SW480 (cell line): ENCODE results near the gene MFSD11.
"Not testable (repeated sequence)": the region's sequence is repeated elsewhere in the genome, so short reads cannot be mapped to it uniquely, and the experiment has no call there.

Experiments used
- DNase-seq: peaks from one replicate; pipeline ENCODE4 v3.0.0-alpha.2; 2016; ENCODE audit warnings: low spot score

MFSD11 gene

GRCh38 chr17:76726776-76727718 lies 10.9 kb upstream of the MFSD11 start, which contains the start of gene METTL23:
METTL23 (plus strand) TSS chr17:76726839; CDS start chr17:76729711, 2,872 bp downstream.
- peak; percentile 65 for DNase-seq

DNA sequence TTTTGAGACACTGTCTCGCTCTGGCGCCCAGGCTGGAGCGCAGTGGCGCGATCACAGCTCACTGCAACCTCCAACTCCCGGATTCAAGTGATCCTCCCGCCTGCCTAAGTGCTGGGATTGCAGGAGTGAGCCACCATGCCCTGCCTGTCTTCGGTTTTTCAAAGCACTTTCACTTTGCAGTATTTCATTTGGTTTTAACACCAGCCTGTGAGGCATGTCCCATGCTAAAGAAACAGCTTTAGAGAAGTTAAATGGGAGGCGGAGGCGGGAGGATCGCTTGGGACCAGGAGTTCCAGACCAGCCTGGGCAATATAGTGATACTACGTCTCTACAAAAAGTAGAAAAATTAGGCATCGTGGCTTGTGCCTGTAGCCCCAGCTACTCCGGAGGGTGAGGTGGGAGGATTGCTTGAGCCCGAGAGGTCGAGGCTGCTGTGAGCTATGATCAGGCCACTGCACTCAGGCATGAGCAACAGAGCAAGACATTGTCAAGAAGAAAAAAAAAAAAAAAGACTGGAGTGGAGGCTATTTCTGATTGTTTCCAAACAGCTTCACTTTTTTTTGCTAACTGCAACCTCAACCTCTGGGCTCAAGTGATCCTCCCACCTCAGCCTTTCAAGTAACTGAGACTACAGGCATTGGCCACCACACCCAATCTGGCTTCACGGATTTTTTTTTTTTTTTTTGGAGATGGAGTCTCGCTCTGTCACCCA lies 10.0 kb upstream of the MFSD11 start:
- peak; percentile 37 for DNase-seq

DNA sequence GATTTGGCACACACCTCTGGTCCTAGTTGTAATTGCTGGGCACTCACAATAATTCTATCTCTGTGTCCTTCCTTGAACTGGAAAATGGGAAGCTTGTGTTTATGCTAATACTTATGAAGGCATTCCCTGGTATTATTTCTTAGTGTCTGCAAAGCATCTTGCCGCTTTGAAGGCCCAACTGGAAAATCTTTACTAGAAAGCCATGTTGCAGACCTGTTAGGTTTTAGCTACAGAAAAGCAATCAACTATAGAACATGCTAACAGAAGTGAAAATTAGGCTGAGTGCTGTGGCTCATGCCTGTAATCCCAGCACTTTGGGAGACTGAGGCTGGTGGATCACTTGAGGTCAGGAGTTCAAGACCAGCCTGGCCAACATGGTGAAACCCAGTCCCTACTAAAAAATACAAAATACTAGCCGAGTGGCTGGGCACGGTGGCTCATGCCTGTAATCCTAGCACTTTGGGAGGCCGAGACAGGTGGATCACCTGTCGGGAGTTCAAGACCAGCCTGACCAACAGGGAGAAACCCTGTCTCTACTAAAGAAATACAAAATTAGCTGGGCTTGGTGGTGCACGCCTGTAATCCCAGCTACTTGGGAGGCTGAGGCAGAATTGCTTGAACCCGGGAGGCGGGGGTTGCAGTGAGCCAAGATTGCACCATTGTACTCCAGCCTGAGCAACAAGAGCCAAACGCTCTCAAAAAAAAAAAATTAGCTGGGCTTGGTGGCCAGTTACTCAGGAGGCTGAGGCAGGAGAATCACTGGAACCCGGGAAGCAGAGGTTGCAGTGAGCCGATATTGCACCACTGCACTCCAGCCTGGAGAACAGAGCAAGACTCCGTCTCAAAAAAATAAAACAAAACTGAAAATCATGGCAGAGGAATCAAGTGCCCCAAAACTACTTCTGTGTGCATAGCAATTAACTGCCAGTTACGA lies 5.9 kb upstream of the MFSD11 start:
- not testable (repeated sequence) for DNase-seq

DNA sequence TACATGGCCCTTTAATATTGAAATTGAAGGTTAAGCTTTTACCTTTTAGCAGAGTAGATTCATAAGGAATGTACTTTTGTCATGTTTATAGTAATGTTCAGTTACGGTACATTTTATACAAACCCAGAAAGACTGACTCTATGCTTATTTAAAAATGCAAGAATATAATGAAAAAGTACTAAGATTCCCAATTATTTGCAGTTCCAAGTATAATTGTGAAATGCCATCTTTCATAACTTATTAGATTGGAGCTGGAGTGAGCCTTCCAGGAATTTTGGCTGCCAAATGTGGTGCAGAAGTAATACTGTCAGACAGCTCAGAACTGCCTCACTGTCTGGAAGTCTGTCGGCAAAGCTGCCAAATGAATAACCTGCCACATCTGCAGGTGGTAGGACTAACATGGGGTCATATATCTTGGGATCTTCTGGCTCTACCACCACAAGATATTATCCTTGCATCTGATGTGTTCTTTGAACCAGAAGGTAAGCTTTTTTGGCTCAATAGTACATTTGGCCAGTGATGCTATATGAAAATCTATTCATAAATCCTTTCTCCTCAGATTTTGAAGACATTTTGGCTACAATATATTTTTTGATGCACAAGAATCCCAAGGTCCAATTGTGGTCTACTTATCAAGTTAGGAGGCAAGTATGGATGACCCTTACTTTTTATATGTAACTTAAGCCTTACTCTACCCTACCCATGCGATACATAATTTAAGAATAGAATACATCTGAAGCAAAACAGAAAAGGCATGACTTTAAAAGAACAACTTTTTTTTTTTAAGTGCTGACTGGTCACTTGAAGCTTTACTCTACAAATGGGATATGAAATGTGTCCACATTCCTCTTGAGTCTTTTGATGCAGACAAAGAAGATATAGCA lies 4.9 kb upstream of the MFSD11 start:
- no peak for DNase-seq

DNA sequence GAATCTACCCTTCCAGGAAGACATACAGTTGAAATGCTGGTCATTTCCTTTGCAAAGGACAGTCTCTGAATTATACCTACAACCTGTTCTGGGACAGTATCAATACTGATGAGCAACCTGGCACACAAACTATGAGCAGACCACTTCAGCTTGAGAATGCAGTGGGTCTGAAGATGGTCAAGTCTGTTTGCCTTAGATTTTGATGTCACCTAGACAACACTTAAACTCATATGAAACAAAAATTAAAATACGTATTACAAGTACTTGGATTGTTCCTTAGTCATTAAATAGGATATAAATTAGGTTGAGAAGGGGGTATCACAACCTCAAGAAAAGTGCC lies 4.3 kb upstream of the MFSD11 start:
- DNase-seq: no peak

DNA sequence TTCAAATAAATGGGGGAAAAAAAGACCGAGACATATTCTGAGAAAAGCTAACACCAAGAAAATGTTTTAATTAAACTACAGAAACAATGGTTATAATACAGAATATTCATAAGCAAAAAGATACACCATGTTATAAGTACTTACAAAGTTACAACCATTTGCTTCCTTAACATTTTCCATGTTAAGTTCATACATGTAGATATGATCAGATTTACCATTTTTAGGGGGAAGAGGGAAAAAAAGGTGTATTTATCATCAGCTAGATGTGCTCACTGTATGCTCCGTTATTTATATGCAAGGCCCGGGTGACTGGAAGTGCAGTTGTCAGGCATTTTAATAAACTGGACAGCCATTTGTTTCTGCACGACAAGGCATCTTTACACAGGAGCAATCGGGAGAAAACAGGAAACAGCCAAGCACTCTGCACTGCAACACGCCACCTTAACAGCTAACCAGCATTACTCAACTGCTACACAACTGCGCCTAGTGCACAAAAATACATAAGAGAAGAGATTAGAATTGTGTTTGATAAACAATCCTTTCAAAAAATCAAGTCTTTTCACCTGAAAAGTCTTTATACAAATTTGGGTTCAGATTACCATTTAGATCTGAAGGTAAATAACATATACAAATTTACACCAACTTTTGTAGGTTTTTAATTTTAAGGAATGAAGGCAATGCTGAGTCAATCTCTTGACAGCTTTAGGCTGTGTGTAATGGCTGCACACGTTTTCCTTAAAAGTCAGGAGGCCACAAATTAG lies 3.7 kb upstream of the MFSD11 start:
- DNase-seq: no peak

- peak; percentile 64 for DNase-seq
These were observed 2.9 kb upstream of the MFSD11 start for GRCh38 chr17:76735006-76735405.

GRCh38 chr17:76735586-76736348 lies 2.2 kb upstream of the MFSD11 start:
- DNase-seq: peak; percentile 19

GRCh38 chr17:76736349-76737081 lies 1.4 kb upstream of the MFSD11 start:
- DNase-seq: peak; percentile 60

- peak; percentile 98 for DNase-seq
These were observed 740 bp upstream of the MFSD11 start, which contains the start of gene SRSF2 for GRCh38 chr17:76737082-76737675. SRSF2 (minus strand) TSS chr17:76737331; CDS start chr17:76737160, 171 bp downstream.

DNA sequence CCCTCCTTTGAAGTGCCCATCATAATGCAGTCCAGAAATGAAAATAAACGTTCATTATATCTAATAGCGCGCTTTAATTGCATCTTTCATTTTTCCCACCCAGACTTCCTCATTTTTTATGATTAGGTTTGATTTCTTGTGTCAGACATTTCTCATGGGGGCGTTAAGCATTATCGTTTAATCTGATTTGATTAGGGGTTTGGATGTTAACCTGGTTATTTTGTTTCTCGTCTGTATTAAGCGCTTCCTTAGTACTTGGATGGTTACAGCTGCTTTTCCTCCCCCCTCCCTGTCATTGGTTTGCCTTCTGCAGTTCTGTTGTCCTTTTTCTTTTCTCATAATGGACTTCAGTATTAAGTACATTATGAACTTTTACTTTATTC lies 540 bp downstream of the MFSD11 start:
- DNase-seq: peak; percentile 33

DNA sequence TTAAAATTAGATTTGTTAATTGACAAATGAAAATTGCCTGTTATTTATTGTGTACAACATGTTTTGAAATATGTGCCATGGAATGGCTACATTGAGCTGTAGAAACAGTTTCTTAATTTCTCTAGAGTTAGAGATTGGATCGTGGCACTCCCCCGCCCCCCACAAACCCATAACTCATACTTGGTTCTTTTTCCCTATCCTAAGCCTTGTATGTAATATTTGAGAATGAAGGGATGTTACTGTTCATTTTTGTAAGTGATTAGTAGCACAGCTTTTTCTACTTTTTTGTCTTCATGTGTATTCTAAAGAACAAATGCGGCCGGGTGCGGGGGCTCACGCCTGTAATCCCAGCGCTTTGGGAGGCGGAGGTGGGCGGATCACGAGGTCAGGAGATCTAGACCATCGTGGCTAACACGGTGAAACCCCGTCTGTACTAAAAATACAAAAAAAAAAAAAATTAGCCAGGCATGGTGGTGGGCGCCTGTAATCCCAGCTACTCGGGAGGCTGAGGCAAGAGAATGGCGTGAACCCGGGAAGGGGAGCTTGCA lies 1.7 kb downstream of the MFSD11 start:
- not testable (repeated sequence) for DNase-seq

- peak; percentile 46 for DNase-seq
These were observed 2.6 kb downstream of the MFSD11 start for GRCh38 chr17:76740329-76741118.

GRCh38 chr17:76742958-76743357 lies 5.0 kb downstream of the MFSD11 start:
- no peak for DNase-seq

- DNase-seq: no peak
These were observed 6.8 kb downstream of the MFSD11 start for GRCh38 chr17:76744747-76745146.

DNA sequence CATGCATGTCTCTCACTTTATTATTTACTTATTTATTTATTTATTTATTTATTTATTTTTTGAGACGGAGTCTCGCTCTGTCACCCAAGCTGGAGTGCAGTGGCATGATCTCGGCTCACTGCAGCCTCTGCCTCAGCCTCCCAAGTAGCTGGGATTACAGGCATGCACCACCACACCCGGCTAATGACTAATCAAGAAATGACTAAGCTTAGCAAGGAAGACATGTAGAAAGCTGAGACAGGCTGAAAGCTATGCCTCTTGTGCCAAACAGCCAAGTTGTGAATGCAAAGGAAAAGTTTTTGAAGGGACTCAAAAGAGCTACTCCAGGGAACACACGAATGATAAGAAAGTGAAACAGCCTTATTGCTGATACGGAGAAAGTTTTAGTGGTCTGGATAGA lies 7.9 kb downstream of the MFSD11 start:
- not testable (repeated sequence) for DNase-seq

GRCh38 chr17:76747716-76748363 lies 9.9 kb downstream of the MFSD11 start:
- DNase-seq: no peak
